HG03175 (cell line): Measurements from ENCODE around the gene KPNA4.
"Not testable (repeated sequence)": the region's sequence is repeated elsewhere in the genome, so short reads cannot be mapped to it uniquely, and the experiment has no call there.

Experiments used
- ATAC-seq: cut with Tn5 transposase; IDR thresholded peaks from one replicate; pipeline ENCODE4 v1.9.1; 2021; ENCODE audit warnings: mild to moderate bottlenecking, moderate library complexity; ENCODE audit not compliant: unreplicated experiment

The KPNA4 gene

GRCh38 chr3:160454995-160455394 is 110.4 kb downstream of the KPNA4 start:
- ATAC-seq = no peak

- ATAC-seq = not testable (repeated sequence)
These were observed 113.1 kb downstream of the KPNA4 start for GRCh38 chr3:160452251-160452650.

GRCh38 chr3:160451602-160452001 is 113.8 kb downstream of the KPNA4 start:
- no peak for ATAC-seq

- no peak for ATAC-seq
These were observed 114.5 kb downstream of the KPNA4 start for GRCh38 chr3:160450846-160451245.

GRCh38 chr3:160449636-160450598 is 115.5 kb downstream of the KPNA4 start, which contains the start of gene TRIM59:
TSS of gene TRIM59 (minus strand) at chr3:160449786. CDS start at chr3:160439183, 10,603 bp downstream.
- peak; percentile 96 for ATAC-seq

GRCh38 chr3:160448845-160449635 is 116.3 kb downstream of the KPNA4 start:
- ATAC-seq = peak; percentile 37

- no peak for ATAC-seq
These were observed 117.8 kb downstream of the KPNA4 start for GRCh38 chr3:160447544-160447943.

- no peak for ATAC-seq
These were observed 118.8 kb downstream of the KPNA4 start for GRCh38 chr3:160446522-160447056.

GRCh38 chr3:160445854-160446253 is 119.5 kb downstream of the KPNA4 start:
- no peak for ATAC-seq
